PC-9 (cell line): ENCODE data around the gene PGRMC1.

Experiments used
- EZH2 ChIP-seq: fragments of 200-600 bp; sonication (generic); IDR thresholded peaks from 2 replicates; pipeline ENCODE4 v1.8.0; 2017; ENCODE audit warnings: antibody characterized with exemption, low read depth
- TF ChIP-seq, protein P1 (sequence below): fragments of 200-600 bp; sonication (generic); conservative IDR thresholded peaks from 2 replicates; pipeline ENCODE4 v1.6.1; 2017; ENCODE audit warnings: mixed run types, antibody characterized with exemption, mild to moderate bottlenecking, moderate library complexity

DNA sequence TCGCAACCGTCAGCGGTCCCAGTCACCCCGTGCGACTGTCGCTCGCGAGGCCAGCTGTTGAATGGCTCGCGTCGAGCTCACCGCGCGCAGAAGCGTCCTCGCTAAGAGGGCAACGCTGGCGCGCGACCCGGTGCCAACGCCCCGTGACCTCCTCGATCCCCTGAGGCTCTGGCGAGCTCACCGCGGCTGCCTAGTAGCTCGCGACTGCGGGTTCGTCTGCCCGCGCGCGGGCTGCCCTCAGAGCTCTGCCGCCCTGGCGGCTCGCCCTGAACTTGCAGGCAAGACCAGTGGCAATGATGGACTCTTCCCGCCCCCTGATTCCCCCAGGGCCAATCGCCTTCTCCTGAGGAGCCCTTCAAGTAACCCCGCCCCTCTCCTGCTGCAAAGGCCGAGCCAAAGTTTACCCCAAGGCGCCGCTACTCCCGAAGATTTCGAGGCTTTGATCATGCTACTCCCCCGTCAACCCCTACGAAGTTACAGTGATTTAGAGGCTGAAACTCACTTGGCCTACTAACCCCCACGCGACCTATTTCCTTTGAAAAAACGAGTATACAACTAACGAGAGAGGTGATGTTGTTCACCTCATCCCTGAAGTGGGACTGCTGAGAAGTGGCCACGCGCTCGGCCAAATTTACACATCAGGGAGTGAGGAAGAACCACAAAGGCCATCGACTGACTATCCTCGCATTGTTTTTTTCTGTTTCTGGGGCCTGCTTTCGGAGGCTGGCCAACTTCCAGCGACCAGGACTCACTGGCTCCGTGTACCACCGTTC, 37.5 kb downstream of the PGRMC1 start:
- TF ChIP-seq, protein P1, sequence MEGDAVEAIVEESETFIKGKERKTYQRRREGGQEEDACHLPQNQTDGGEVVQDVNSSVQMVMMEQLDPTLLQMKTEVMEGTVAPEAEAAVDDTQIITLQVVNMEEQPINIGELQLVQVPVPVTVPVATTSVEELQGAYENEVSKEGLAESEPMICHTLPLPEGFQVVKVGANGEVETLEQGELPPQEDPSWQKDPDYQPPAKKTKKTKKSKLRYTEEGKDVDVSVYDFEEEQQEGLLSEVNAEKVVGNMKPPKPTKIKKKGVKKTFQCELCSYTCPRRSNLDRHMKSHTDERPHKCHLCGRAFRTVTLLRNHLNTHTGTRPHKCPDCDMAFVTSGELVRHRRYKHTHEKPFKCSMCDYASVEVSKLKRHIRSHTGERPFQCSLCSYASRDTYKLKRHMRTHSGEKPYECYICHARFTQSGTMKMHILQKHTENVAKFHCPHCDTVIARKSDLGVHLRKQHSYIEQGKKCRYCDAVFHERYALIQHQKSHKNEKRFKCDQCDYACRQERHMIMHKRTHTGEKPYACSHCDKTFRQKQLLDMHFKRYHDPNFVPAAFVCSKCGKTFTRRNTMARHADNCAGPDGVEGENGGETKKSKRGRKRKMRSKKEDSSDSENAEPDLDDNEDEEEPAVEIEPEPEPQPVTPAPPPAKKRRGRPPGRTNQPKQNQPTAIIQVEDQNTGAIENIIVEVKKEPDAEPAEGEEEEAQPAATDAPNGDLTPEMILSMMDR: no peak
- no peak for TF ChIP-seq EZH2
